Activated B cell treated with CpG ODN at 0.5 μM for 24 hours (primary cell): ENCODE data around the gene TMEM198. TPM values are rescaled to one million over a fixed set of nuclear protein-coding genes. Genes with fewer than 3 reads are reported as not detected.

Source experiments
- ATAC-seq: fragments of 200-7000 bp; cut with Tn5 transposase; one replicate; pipeline ENCODE4 v1.10.0; 2021; ENCODE audit warnings: low read depth, mild to moderate bottlenecking, moderate library complexity
- CTCF ChIA-PET: fragments of 350-600 bp; sonication (Branson Sonifier 250); formaldehyde crosslinking; loops from one replicate; lab custom pipeline; 2021; ENCODE audit warnings: antibody characterized with exemption; lab: Charles Lee
- POLR2A ChIA-PET: fragments of 350-600 bp; sonication (Branson Sonifier 250); formaldehyde crosslinking; loops from one replicate; lab custom pipeline; 2021; ENCODE audit warnings: antibody characterized with exemption; lab: Charles Lee
- DNase-seq: peaks from one replicate; pipeline ENCODE4 v3.0.0; 2022
- H3K27ac Mint-ChIP-seq: one replicate; pipeline ENCODE4 v1.8.0; 2020; ENCODE audit warnings: mixed read lengths
- H3K27me3 Mint-ChIP-seq: one replicate; pipeline ENCODE4 v1.8.0; 2021; ENCODE audit warnings: mixed read lengths
- H3K36me3 Mint-ChIP-seq: one replicate; pipeline ENCODE4 v1.8.0; 2021; ENCODE audit warnings: low read depth, mixed read lengths
- H3K4me1 Mint-ChIP-seq: one replicate; pipeline ENCODE4 v1.8.0; 2021; ENCODE audit warnings: mixed read lengths
- H3K4me3 Mint-ChIP-seq: one replicate; pipeline ENCODE4 v1.8.0; 2020; ENCODE audit warnings: mild to moderate bottlenecking, mixed read lengths
- H3K9me3 Mint-ChIP-seq: one replicate; pipeline ENCODE4 v1.8.0; 2020; ENCODE audit warnings: mixed read lengths
- intact Hi-C: fragments of 100-400 bp; cut with micrococcal nuclease; formaldehyde crosslinking; loops from one replicate; pipeline ENCODE4 v1.15.1; 2024
- total RNA-seq: library from RNA; stranded (reverse); gene quantifications from 2 replicates; pipeline ENCODE4 v1.2.3, GENCODE V29; 2022
- TF ChIP-seq, protein P1 (sequence below): fragments of 200-600 bp; IDR thresholded peaks from one replicate; pipeline ENCODE4 v1.8.0; 2022; ENCODE audit warnings: antibody characterized with exemption, mild to moderate bottlenecking

Gene TMEM198
- total RNA-seq, 1 donor from 2014 or later: 1.2 TPM

DNA sequence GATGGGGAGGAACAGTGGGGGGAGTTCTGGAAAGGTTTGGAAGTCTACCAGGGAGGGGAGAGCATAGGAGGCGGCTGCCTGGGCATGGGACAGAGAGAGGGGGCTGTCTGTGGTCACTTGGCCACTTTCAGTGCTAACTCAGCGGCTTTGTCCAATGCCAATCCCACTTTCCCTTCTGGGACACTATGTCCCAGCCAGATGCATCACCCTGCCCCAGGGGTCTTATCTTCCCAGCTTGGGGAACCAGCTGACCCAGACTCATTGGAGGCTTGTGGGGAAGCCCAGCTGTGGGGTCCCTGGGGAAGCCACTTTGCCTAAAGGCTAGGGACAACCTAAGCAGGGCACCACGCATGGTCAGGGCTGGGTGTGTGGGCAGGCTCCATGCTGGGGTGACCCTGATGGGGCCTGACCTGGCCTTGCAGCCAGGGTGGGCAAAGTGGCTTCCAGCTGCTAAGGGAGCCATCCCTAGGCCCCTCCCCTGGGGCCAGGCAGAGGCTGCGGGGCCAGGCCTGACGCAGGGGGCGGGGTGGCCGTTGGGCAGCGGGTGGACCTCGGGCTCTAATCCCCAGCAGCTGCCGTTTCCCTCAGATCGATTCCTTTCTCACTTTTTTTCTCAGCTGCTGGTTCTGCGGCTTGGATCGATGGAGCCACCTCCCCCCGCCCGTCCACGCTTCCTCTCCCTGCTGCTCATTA is 31.2 kb upstream of the TMEM198 start:
- DNase-seq: no peak
- H3K4me3 Mint-ChIP-seq: no peak overlapping the region
- intact Hi-C loops: no loop called here
- no peaks in the 10 kb centered on the region for H3K9me3 Mint-ChIP-seq
- H3K27me3 Mint-ChIP-seq: peaks cover 74% of the 10 kb centered on the region
- peaks cover 22% of the 10 kb centered on the region for H3K4me1 Mint-ChIP-seq
- POLR2A ChIA-PET: no interaction called here
- no peak for ATAC-seq
- H3K36me3 Mint-ChIP-seq: no peaks in the 10 kb centered on the region
- TF ChIP-seq, protein P1, sequence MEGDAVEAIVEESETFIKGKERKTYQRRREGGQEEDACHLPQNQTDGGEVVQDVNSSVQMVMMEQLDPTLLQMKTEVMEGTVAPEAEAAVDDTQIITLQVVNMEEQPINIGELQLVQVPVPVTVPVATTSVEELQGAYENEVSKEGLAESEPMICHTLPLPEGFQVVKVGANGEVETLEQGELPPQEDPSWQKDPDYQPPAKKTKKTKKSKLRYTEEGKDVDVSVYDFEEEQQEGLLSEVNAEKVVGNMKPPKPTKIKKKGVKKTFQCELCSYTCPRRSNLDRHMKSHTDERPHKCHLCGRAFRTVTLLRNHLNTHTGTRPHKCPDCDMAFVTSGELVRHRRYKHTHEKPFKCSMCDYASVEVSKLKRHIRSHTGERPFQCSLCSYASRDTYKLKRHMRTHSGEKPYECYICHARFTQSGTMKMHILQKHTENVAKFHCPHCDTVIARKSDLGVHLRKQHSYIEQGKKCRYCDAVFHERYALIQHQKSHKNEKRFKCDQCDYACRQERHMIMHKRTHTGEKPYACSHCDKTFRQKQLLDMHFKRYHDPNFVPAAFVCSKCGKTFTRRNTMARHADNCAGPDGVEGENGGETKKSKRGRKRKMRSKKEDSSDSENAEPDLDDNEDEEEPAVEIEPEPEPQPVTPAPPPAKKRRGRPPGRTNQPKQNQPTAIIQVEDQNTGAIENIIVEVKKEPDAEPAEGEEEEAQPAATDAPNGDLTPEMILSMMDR: no peak
- CTCF ChIA-PET: interaction anchor here (2.0 kb wide), 1 partner anchor 17 kb away, joined by 5 read pairs; no protein-coding TSS in a partner anchor
- H3K27ac Mint-ChIP-seq: no peak overlapping the region

DNA sequence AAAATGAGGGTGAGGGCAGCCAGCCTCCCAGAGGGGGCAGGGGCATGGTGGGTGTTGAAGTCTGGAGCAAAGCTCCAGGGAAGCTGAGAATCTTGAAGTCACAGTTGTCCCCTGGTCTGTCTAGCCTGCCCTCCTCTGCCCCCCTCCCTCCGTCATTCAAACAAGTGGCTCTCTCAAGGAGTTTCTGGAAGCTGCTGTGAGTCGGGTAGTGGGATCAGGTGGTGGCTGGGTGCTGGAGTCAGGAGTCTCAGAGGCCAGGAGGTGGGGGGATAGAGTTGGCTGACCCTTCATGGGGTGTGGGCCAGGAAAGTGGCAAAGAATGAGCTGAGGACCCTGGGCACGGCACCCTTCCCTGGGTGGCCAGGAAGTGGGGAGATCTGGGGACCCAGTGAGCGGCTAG is 30.0 kb upstream of the TMEM198 start:
- TF ChIP-seq, protein P1: no peak
- no peak overlapping the region for H3K27ac Mint-ChIP-seq
- intact Hi-C loops: no loop called here
- no peaks in the 10 kb centered on the region for H3K36me3 Mint-ChIP-seq
- POLR2A ChIA-PET: interaction anchor here (0.6 kb wide), 1 partner anchor 92 kb away, joined by 3 read pairs; no protein-coding TSS in a partner anchor
- CTCF ChIA-PET: interaction anchor here (2.0 kb wide), 1 partner anchor 16 kb away, joined by 5 read pairs; no protein-coding TSS in a partner anchor
- peaks cover 78% of the 10 kb centered on the region for H3K27me3 Mint-ChIP-seq
- ATAC-seq (no peak), DNase-seq (no peak)
- no peak overlapping the region for H3K4me3 Mint-ChIP-seq
- H3K4me1 Mint-ChIP-seq: peaks cover 22% of the 10 kb centered on the region
- H3K9me3 Mint-ChIP-seq: no peaks in the 10 kb centered on the region

DNA sequence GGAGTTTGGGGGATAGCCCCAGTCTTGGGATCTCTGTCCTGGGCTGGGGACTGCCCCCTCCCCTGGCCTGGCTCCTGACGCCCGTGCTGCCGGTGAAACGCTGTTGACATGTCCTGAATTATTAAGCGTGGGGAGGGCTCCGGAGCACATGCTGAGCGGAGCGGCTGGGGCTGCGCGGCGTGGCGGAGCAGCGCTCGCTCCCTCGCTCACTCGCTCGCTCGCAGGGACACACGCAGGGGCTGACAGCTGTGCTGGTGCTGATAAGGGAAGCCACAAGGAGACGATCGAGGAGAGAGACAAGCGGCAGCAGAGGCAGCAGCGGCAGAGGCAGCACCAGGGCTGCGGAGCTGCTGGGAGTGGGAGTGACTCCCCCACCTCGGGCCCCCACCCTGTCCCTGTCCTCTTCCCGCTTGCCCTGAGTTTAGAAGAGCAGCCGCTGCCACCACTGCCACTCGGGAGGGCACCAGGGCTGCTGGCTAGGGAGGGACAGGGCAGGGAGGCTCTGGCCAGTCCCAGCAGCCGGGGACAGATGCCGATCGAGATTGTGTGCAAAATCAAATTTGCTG is 29.5 kb upstream of the TMEM198 start, which contains the start of gene ASIC4:
Gene ASIC4, plus strand, starts transcription at position 287 of the 566 bp plus-strand sequence. Its CDS starts 243 bp downstream, at position 530.
- DNase-seq: no peak
- ATAC-seq: no peak
- Mint-ChIP-seq H3K4me3 (no peak within 1 kb of the TSS), H3K27me3 (peaks cover 81% of the 10 kb centered on the region), H3K36me3 (no peaks in the 10 kb centered on the region), H3K4me1 (peaks cover 22% of the 10 kb centered on the region), H3K27ac (no peak within 1 kb of the TSS), H3K9me3 (no peaks in the 10 kb centered on the region)
- intact Hi-C loops: no loop called here
- ChIA-PET POLR2A (no interaction called here), CTCF (interaction anchor here (2.0 kb wide), 1 partner anchor 15 kb away, joined by 5 read pairs; no protein-coding TSS in a partner anchor)
- TF ChIP-seq, protein P1: no peak

DNA sequence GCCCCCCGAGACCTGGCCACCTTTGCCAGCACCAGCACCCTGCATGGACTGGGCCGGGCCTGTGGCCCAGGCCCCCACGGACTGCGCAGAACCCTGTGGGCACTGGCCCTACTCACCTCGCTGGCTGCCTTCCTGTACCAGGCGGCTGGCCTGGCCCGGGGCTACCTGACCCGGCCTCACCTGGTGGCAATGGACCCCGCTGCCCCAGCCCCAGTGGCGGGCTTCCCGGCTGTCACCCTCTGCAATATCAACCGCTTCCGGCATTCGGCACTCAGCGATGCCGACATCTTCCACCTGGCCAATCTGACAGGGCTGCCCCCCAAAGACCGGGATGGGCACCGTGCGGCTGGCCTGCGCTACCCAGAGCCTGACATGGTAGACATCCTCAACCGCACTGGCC is 29.0 kb upstream of the TMEM198 start:
- Mint-ChIP-seq H3K27me3 (peaks cover 80% of the 10 kb centered on the region), H3K9me3 (no peaks in the 10 kb centered on the region), H3K27ac (no peak overlapping the region), H3K4me3 (no peak overlapping the region), H3K36me3 (no peaks in the 10 kb centered on the region), H3K4me1 (peaks cover 17% of the 10 kb centered on the region)
- TF ChIP-seq, protein P1: no peak
- intact Hi-C loops: no loop called here
- ChIA-PET POLR2A (no interaction called here), CTCF (no interaction called here)
- no peak for ATAC-seq
- no peak for DNase-seq

DNA sequence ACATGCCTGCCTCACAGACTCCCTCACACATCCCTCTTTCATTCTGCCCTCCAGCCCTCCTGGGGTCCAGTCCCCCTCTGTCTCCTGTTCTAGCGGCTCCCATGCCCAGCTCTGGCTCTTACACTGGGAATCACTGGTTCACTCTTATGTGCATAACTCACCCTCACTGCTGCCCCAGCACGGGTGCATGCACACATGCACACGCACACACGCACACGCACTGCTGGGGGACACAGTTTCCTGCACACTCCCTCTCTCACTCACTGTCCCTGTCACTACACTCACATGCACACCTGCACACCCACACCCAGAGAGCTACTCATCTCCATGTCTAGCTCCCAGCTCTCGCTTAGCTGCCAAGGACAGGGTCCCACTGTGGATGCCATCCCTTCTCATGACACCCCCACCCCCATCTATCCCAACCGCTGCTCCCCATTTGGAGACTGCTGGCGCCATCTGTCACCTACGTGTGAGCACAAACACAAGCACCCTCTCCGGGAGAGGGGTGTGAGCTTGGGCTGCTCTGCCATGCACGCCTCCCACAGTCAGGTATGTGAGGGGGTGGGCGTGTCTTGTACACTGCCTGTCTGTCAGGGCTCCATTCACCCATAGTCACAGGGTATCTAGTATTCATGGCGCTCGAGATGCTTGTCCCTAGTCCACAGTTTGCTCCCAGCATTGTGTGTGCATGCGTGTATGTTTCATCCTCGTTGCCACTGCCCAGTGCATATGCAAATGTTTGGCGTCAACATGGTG is 27.8 kb upstream of the TMEM198 start:
- peaks cover 81% of the 10 kb centered on the region for H3K27me3 Mint-ChIP-seq
- TF ChIP-seq, protein P1: no peak
- ChIA-PET POLR2A (no interaction called here), CTCF (no interaction called here)
- DNase-seq (no peak), ATAC-seq (no peak)
- no peaks in the 10 kb centered on the region for H3K9me3 Mint-ChIP-seq
- H3K36me3 Mint-ChIP-seq: no peaks in the 10 kb centered on the region
- no peak overlapping the region for H3K4me3 Mint-ChIP-seq
- H3K4me1 Mint-ChIP-seq: peaks cover 9% of the 10 kb centered on the region
- H3K27ac Mint-ChIP-seq: no peak overlapping the region
- intact Hi-C loops: no loop called here
